Transverse colon (tissue), 4 donors: ENCODE data around the gene GOSR1. TPM values are rescaled to one million over a fixed set of nuclear protein-coding genes. Genes with fewer than 3 reads are reported as not detected.

ENCODE experiments used
- DNase-seq: peaks from one replicate; pipeline ENCODE4 v3.0.0-alpha.2; 2019
- H3K27ac ChIP-seq, 4 donors: fragments of 200-600 bp; sonication (generic); 2 replicates each; pipeline ENCODE4 v1.5.1; 2016 to 2018; ENCODE audit warnings: inconsistent platforms in 4 of 4
- H3K27me3 ChIP-seq: fragments of 200-600 bp; sonication (generic); 2 replicates; pipeline ENCODE4 v1.5.1; 2017; ENCODE audit warnings: inconsistent platforms
- H3K36me3 ChIP-seq, 4 donors: fragments of 200-600 bp; sonication (generic); 2 replicates each; pipeline ENCODE4 v1.5.1; 2017 to 2019; ENCODE audit warnings: inconsistent platforms in 4 of 4
- H3K4me1 ChIP-seq, 4 donors: fragments of 200-600 bp; sonication (generic); 2 replicates each; pipeline ENCODE4 v1.5.1; 2017 to 2020; ENCODE audit warnings: inconsistent platforms in 4 of 4
- H3K4me3 ChIP-seq, 4 donors: fragments of 200-600 bp; sonication (generic); 1 replicate in 1 of 4; 2 replicates in 3 of 4; pipeline versions ENCODE4 v1.5.1 to v1.6.1; 2017 to 2019; ENCODE audit warnings: inconsistent platforms in 4 of 4
- H3K9me3 ChIP-seq, 2 donors: fragments of 200-600 bp; sonication (generic); 2 replicates each; pipeline ENCODE4 v1.5.1; 2017 to 2019; ENCODE audit warnings: inconsistent platforms in 2 of 2
- EP300 ChIP-seq: sonication (generic); formaldehyde crosslinking; IDR thresholded peaks from one replicate; pipeline ENCODE4 v1.6.1; 2017; ENCODE audit warnings: antibody characterized with exemption, low read depth
- POLR2A ChIP-seq: fragments of 450-650 bp; IDR thresholded peaks from one replicate; pipeline ENCODE4 v1.6.1; 2016; ENCODE audit warnings: antibody characterized with exemption, mild to moderate bottlenecking, moderate library complexity
- POLR2AphosphoS5 ChIP-seq, 3 donors: sonication (generic); formaldehyde crosslinking; IDR thresholded peaks; one replicate each; pipeline ENCODE4 v1.6.1; 2016; ENCODE audit warnings: antibody characterized with exemption in 3 of 3
- WGBS, 2 donors: methylation state at CpG; one replicate each; pipeline ENCODE4 v1.1.5; 2018; ENCODE audit warnings: low coverage in 1 of 2; 5-methylcytosine and 5-hydroxymethylcytosine counted together
- in situ Hi-C, 4 donors: fragments of 200-750 bp; cut with MboI; loops; one replicate each; pipeline versions ENCODE4 v1.15.0 to v1.15.1; 2017; ENCODE audit warnings: low sequenced_read_pairs in 3 of 4, low pct_ligation_motif_present in 1 of 4, low pct_unique_long_range_greater_than_20kb in 1 of 4
- intact Hi-C: fragments of 100-400 bp; cut with DNase I; formaldehyde crosslinking; loops from one replicate; pipeline ENCODE4 v1.15.1; 2023; ENCODE audit warnings: low total_unique reads
- total RNA-seq, 4 donors: library from RNA; depleted of rRNA; stranded (reverse); fragments of >200 nt; gene quantifications; one replicate each; pipeline ENCODE4 v1.1.0, GENCODE V29; 2016
- TF ChIP-seq, protein P1 (sequence below), 5 experiments: fragments of 200-600 bp in 3 of 5; fragments of 450-650 bp in 2 of 5; sonication (generic) in 3 of 5; IDR thresholded peaks; 1 replicate in 2 of 5; 2 replicates in 3 of 5; pipeline ENCODE4 v1.5.1; 2016 to 2017; ENCODE audit warnings: antibody characterized with exemption in 5 of 5, inconsistent platforms in 3 of 5, mild to moderate bottlenecking in 2 of 5, moderate library complexity in 1 of 5

The GOSR1 gene
- total RNA-seq, 4 donors from 2014 or later = 27.3 to 56.1 (median 42.1) TPM

DNA sequence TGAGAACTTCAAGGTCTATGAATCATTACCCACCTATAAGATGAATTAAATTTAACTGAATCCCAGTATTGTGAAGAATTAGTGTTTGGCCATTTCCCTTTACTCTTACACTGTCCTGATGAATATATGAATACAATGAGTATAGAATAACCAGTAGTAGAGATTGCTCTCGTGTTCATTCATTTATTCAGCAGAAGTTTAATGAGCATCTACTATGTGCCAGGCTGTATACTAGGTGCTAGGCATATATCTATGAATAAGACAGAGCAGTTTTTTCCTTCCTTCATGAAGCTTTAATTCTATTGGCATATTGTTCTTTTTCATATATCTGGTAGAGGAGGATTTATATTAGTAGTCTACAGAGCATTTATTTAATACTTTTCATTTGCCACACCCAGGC, 6.0 kb downstream of the GOSR1 start:
- WGBS, 2 donors = 93 to 100% methylated on average over 1 of the region's 1 CpG
- Histone ChIP-seq H3K36me3 (peaks cover 0 to 74% (median 32%) of the 10 kb centered on the region in 4 donors), H3K9me3 (no peaks in the 10 kb centered on the region), H3K4me1 (peaks cover 0 to 13% (median 7%) of the 10 kb centered on the region in 4 donors), H3K27ac (no peak overlapping the region), H3K4me3 (no peak overlapping the region), H3K27me3 (no peaks in the 10 kb centered on the region)
- TF ChIP-seq POLR2A (no peak), EP300 (no peak), POLR2AphosphoS5 (IDR thresholded peaks at IDR 0.05) (no peak)
- TF ChIP-seq, protein P1, sequence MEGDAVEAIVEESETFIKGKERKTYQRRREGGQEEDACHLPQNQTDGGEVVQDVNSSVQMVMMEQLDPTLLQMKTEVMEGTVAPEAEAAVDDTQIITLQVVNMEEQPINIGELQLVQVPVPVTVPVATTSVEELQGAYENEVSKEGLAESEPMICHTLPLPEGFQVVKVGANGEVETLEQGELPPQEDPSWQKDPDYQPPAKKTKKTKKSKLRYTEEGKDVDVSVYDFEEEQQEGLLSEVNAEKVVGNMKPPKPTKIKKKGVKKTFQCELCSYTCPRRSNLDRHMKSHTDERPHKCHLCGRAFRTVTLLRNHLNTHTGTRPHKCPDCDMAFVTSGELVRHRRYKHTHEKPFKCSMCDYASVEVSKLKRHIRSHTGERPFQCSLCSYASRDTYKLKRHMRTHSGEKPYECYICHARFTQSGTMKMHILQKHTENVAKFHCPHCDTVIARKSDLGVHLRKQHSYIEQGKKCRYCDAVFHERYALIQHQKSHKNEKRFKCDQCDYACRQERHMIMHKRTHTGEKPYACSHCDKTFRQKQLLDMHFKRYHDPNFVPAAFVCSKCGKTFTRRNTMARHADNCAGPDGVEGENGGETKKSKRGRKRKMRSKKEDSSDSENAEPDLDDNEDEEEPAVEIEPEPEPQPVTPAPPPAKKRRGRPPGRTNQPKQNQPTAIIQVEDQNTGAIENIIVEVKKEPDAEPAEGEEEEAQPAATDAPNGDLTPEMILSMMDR (IDR thresholded peaks at IDR 0.05) = no peak
- no peak for DNase-seq
- in situ Hi-C loops = loop anchor here in 1 of 4 donors (25.0 kb wide), 1 partner anchor 229 kb away; no protein-coding TSS in a partner anchor
- intact Hi-C loops = no loop called here

DNA sequence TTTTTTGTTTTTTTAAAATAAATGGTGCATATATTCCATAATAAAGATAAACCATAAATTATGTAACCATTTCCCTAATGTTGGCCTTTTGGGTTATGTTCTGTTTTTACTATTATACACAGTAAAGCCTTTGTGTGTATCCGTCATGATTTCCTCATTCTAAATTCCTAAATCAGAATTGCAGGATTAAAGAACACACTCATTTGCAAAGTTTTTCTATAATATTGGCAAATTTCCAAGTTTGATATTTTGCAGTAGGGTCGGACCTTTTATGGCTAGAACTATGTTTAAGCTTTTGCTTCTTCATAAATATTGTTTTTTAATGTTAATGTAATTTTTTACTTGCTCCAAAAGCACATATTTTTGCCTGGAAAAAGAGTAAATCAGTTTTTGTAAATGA, 16.6 kb downstream of the GOSR1 start:
- Histone ChIP-seq H3K27me3 (no peaks in the 10 kb centered on the region), H3K9me3 (no peaks in the 10 kb centered on the region), H3K36me3 (peaks cover 0 to 72% (median 35%) of the 10 kb centered on the region in 4 donors), H3K4me3 (no peak overlapping the region), H3K4me1 (no peaks in the 10 kb centered on the region), H3K27ac (no peak overlapping the region)
- intact Hi-C loops = no loop called here
- WGBS, 2 donors = 62 to 68% methylated on average over 2 of the region's 2 CpGs
- TF ChIP-seq, protein P1 (IDR thresholded peaks at IDR 0.05) = no peak
- TF ChIP-seq POLR2A (no peak), POLR2AphosphoS5 (IDR thresholded peaks at IDR 0.05) (no peak), EP300 (no peak)
- in situ Hi-C loops = loop anchor here in 1 of 4 donors (25.0 kb wide), 1 partner anchor 219 kb away; no protein-coding TSS in a partner anchor
- no peak for DNase-seq

DNA sequence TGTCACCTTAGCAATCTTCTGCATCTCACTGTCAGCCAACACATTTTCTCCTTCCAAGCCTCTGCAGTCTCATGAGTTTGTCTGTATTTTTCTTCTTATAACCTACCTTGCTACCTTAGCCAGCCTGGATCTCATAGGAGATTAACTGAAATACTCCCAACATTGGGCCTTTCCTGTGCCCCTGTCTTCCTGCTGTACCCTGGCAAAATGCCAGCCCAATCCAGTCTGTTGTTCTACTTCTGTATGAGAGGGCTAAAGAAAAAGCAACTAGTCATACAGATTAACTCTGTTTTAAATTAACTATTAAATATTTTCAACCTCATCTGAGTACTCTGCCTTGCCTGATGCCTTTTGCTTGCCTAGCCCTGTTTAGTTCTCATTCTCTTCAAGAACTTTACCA, 18.4 kb downstream of the GOSR1 start:
- Histone ChIP-seq H3K27ac (no peak overlapping the region), H3K4me1 (no peaks in the 10 kb centered on the region), H3K36me3 (peaks cover 0 to 56% (median 26%) of the 10 kb centered on the region in 4 donors), H3K4me3 (no peak overlapping the region), H3K27me3 (no peaks in the 10 kb centered on the region), H3K9me3 (no peaks in the 10 kb centered on the region)
- TF ChIP-seq, protein P1 (IDR thresholded peaks at IDR 0.05) = no peak
- TF ChIP-seq POLR2AphosphoS5 (IDR thresholded peaks at IDR 0.05) (no peak), EP300 (no peak), POLR2A (no peak)
- in situ Hi-C loops = loop anchor here in 1 of 4 donors (25.0 kb wide), 1 partner anchor 217 kb away; no protein-coding TSS in a partner anchor
- DNase-seq = no peak
- intact Hi-C loops = no loop called here

DNA sequence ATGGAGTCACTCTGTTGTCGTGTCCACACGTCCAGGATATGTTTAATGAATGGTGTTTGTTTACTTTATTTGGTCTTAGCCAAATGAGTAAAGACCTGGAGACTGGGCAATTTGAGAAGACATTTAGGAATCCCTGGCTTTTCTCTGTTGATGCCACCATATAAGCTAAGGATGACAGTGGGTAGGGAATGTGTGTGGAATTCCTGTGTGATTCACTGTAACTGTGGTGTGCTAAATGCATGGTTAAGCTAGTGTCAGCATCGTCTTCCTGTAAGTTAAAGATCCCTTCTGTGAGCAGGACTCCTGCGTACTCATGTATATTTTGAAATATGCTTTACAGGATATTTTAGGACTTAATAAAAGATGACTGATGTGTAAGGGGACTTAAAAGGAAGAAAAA, 26.4 kb downstream of the GOSR1 start:
- no peaks in the 10 kb centered on the region for H3K27me3 ChIP-seq
- no peak for DNase-seq
- no peak overlapping the region for H3K27ac ChIP-seq
- H3K4me3 ChIP-seq = no peak overlapping the region
- 79 to 95% methylated on average over 4 of the region's 4 CpGs for WGBS, 2 donors
- TF ChIP-seq POLR2AphosphoS5 (IDR thresholded peaks at IDR 0.05) (no peak), POLR2A (no peak), EP300 (no peak)
- TF ChIP-seq, protein P1 (IDR thresholded peaks at IDR 0.05) = no peak
- no peaks in the 10 kb centered on the region for H3K4me1 ChIP-seq
- intact Hi-C loops (no loop called here), in situ Hi-C loops (no loop called here)
- H3K9me3 ChIP-seq = no peaks in the 10 kb centered on the region
- H3K36me3 ChIP-seq = peaks cover 0 to 23% (median 11%) of the 10 kb centered on the region in 4 donors
